ENCODE results near the gene PAQR6. TPM values are rescaled to one million over a fixed set of nuclear protein-coding genes. Genes with fewer than 3 reads are reported as not detected.

The PAQR6 gene
- total RNA-seq, 4 donors from 2014 or later: 0.74 to 3.4 (median 1.6) TPM

DNA sequence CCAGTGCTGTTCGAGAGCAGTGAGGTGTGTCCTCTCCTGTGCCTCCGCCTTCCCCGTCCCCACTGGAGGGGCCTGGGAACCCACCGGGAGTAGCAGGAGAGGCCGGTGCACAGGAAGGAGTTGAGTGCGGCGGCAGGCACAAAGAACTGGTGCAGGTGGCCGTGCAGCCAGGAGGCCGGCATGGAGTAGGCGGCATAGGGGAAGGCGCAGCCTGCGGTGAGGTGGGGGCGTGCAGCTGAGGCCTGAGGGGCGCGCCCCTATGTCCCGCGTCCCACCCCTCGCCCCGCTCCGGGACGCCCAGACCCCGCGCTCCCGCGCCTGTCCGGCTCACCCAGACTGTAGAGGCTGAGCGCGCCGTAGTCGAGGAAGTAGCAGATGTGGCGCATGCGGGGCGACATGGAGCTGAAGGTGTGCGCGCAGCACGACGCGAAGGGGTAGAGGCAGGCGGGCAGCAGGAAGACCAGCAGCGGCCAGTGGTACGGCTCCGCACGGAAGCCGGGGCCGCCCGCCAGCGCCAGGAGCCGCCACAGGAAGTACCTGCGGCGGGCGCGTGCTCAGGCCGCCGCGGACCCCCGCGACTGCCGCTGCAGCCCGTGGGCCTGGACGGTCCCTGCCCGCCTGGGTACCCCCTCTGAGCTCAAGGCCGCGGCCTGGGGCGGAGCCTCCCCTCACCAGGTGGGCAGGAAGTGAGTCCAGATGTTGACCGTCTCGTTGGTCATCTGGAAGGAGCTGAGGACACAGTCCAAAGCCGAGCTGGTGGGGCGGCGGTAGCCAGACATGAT, 2.2 kb downstream of the PAQR6 start:
- ATAC-seq (ENCODE audit: low FRiP score) (no peak), DNase-seq (ENCODE audit: low spot score) (no peak)
- TF ChIP-seq, protein P1, sequence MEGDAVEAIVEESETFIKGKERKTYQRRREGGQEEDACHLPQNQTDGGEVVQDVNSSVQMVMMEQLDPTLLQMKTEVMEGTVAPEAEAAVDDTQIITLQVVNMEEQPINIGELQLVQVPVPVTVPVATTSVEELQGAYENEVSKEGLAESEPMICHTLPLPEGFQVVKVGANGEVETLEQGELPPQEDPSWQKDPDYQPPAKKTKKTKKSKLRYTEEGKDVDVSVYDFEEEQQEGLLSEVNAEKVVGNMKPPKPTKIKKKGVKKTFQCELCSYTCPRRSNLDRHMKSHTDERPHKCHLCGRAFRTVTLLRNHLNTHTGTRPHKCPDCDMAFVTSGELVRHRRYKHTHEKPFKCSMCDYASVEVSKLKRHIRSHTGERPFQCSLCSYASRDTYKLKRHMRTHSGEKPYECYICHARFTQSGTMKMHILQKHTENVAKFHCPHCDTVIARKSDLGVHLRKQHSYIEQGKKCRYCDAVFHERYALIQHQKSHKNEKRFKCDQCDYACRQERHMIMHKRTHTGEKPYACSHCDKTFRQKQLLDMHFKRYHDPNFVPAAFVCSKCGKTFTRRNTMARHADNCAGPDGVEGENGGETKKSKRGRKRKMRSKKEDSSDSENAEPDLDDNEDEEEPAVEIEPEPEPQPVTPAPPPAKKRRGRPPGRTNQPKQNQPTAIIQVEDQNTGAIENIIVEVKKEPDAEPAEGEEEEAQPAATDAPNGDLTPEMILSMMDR (IDR thresholded peaks at IDR 0.05): no peak

DNA sequence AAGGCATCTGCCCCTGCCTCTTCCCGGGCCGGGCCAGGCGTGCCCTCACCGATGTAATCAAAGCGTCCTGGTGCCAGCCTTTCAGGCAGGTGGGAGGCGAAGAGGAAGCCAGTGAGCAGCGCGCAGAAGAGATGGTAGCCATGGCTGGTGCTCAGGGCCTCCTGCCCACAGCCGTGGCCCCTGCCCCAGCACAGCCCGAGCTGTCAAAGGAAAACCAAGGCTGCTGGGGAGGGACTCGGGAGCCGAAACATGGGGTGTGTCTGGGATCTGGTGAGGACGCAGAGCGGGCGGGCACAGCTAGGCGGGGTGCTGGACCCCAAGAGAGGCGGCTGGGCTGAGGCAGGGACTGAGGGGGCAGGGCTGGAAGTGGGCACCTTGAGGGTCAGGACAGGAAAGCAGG, 3.1 kb downstream of the PAQR6 start:
- no peak for ATAC-seq (ENCODE audit: low FRiP score)
- DNase-seq (ENCODE audit: low spot score): no peak
- TF ChIP-seq, protein P1 (IDR thresholded peaks at IDR 0.05): no peak

DNA sequence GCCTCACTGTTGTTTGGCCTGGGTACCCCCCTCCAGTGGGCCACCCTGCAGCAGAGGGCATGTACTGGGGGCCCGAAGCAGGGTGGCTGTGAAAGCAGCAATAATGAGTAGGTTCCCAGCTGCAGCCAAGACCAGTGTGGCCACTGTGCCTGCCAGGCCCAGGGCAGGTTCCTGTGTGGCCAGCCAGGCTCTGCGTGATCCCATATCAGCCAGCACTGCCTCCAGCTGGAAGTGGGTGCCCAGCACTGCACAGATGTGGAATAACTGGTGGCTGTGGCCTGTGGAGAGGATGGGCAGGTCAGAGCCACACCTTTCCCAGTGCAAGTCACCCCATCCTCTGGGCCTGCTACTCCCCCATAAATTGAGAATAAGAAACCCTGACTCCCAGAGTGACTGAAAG, 3.7 kb downstream of the PAQR6 start:
- no peak for ATAC-seq (ENCODE audit: low FRiP score)
- DNase-seq (ENCODE audit: low spot score): no peak
- TF ChIP-seq, protein P1 (IDR thresholded peaks at IDR 0.05): no peak

DNA sequence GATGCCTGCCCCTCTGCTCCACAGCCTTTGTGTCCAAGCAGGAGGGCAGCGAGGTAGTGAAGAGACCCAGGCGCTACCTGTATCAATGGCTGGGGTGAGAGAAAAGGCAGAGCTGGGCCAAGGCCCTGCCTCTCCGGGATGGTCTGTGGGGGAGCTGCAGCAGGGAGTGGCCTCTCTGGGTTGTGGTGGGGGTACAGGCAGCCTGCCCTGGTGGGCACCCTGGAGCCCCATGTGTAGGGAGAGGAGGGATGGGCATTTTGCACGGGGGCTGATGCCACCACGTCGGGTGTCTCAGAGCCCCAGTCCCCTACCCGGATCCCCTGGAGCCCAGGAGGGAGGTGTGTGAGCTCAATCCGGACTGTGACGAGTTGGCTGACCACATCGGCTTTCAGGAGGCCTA, 5.1 kb downstream of the PAQR6 start:
- ATAC-seq (ENCODE audit: low FRiP score) (no peak), DNase-seq (ENCODE audit: low spot score) (no peak)
- TF ChIP-seq, protein P1 (IDR thresholded peaks at IDR 0.05): no peak

DNA sequence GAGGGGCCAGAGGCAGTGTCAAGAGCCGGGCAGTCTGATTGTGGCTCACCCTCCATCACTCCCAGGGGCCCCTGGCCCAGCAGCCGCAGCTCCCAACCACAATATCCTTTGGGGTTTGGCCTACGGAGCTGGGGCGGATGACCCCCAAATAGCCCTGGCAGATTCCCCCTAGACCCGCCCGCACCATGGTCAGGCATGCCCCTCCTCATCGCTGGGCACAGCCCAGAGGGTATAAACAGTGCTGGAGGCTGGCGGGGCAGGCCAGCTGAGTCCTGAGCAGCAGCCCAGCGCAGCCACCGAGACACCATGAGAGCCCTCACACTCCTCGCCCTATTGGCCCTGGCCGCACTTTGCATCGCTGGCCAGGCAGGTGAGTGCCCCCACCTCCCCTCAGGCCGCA, 5.9 kb downstream of the PAQR6 start, which contains the start of gene BGLAP:
TSS of gene BGLAP (plus strand) at position 259 of the 400 bp plus-strand sequence. CDS start at position 307, 48 bp downstream.
- TF ChIP-seq, protein P1 (IDR thresholded peaks at IDR 0.05): no peak
- no peak for DNase-seq (ENCODE audit: low spot score)
- no peak for ATAC-seq (ENCODE audit: low FRiP score)

DNA sequence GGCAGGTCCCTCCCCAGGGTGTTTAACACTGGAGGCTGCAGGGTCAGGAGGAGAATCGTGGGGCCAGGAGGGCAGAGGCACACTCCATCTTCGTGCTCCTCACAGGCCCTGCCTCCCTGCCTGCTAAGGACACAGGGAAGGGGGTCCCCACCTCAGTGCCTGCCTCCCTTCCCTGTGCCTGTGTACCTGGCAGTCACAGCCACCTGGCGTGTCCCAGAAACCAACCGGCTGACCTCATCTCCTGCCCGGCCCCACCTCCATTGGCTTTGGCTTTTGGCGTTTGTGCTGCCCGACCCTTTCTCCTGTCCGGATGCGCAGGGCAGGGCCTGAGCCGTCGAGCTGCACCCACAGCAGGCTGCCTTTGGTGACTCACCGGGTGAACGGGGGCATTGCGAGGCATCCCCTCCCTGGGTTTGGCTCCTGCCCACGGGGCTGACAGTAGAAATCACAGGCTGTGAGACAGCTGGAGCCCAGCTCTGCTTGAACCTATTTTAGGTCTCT, 6.5 kb downstream of the PAQR6 start:
- no peak for ATAC-seq (ENCODE audit: low FRiP score)
- TF ChIP-seq, protein P1 (IDR thresholded peaks at IDR 0.05): no peak
- DNase-seq (ENCODE audit: low spot score): no peak

DNA sequence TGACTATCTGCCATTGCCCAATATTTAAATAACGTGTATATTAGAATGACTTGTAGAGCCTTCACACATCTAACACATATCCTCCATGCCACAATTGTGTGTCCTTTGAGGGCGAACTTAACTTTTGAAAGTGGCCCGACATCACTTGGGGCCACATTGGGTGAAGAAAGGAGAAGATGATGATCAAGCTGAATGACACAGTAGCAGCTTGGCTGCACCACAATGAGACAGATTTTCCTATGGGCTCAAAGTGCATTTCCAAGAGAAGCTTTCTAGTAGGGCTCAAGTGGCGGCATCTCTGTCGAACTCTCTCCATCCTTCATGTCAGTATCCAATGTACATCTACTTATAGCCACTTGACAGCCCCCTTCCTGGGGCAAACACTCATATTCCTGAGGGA, 9.6 kb downstream of the PAQR6 start:
- ATAC-seq (ENCODE audit: low FRiP score) (no peak), DNase-seq (ENCODE audit: low spot score) (no peak)
- TF ChIP-seq, protein P1 (IDR thresholded peaks at IDR 0.05): no peak
